ENCODE measurements around the gene CLPX. TPM values are rescaled to one million over a fixed set of nuclear protein-coding genes. Genes with fewer than 3 reads are reported as not detected.
A peak's percentile ranks its signal among the peaks of the same experiment; 100 is the strongest.
"Not testable (repeated sequence)": the region's sequence is repeated elsewhere in the genome, so short reads cannot be mapped to it uniquely, and the experiment has no call there.

Gene CLPX
- 10 to 100 TPM; 28.9 to 34.8 TPM for total RNA-seq
- long read RNA-seq, donor 1, full-length matches to known transcripts: 4 of 9 reads
- long read RNA-seq, donor 1, partial matches to known transcripts: 2 of 9 reads
- long read RNA-seq, donor 1, other reads (novel, unspliced or antisense): 3 of 9 reads
- long read RNA-seq, donor 2, full-length matches to known transcripts: 7 of 18 reads
- long read RNA-seq, donor 2, partial matches to known transcripts: 10 of 18 reads
- long read RNA-seq, donor 2, other reads (novel, unspliced or antisense): 1 of 18 reads

DNA sequence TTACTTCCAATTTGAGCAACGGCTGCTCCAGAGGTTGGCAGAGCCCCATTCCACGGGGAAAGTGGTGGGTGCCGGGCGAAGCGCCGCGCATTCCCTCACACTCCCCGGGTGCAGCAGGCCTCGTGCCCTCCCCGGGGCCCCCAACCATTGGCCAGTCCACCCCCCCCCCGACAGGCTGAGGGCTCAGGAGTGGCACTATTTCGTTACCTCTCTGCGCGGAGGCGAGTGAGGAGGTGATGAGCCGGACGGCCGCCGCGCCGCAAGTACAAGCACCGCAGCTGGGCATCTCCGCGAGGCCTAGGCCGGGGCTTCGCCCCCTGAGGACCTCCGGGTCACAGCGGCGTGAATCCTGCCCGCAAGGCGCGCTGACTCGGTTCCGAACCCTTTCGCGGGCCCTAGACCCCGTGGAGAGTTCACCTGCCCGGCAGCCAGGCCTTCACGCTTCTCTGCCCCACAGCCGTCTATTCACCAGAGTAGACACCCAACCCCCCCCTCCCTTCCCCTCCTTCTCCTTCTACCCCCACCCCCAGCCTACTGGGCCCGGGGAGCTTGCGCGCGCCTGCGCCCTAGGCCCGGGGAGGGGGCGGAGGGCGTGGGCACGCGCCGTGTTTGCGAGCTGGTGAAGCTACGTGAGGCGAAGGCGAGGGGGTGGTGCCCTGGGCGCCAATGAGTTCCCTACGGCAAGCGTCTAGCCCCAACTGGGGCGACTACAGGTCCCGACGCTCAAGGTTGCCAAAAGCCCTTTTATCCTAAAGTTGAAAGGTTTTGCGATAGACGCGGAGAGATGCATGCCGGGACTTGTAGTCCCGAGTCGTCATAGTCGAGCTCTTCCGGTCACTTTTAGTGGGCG lies at the start of gene CLPX:
Gene CLPX, minus strand, starts transcription at position 475 of the 850 bp plus-strand sequence. Its CDS starts 189 bp downstream, at position 286.
- peak; percentile 98 for DNase-seq (ENCODE audit: low spot score)
- intact Hi-C loops (cut with DNase I): loop anchor here in 1 of 2 donors (5.0 kb wide), 1 partner anchor 87 kb away; no protein-coding TSS in a partner anchor

DNA sequence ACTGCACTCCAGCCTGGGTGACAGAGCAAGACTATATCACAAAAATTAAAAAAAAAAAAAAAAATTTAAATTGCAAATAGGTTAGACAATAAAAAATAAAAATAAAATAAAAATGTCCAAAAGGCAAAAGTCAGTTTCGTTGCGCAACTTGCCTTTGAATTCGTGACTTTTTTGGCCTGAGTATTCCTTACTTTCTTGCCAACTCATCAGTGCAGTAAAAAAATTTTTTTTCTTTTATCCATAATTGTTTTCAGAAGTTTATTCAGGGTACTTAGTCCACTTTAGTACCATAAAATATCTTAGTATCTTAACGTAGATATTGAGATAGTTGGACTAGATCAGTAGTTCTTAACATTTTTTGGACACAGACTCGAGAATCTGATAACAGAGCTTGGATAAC lies 48.6 kb upstream of the CLPX start:
- no peak for DNase-seq (ENCODE audit: low spot score)
- intact Hi-C loops (cut with DNase I): no loop called here

GRCh38 chr15:65232520-65232919 lies 47.4 kb upstream of the CLPX start:
- no peak for DNase-seq (ENCODE audit: low spot score)
- intact Hi-C loops (cut with DNase I): no loop called here

DNA sequence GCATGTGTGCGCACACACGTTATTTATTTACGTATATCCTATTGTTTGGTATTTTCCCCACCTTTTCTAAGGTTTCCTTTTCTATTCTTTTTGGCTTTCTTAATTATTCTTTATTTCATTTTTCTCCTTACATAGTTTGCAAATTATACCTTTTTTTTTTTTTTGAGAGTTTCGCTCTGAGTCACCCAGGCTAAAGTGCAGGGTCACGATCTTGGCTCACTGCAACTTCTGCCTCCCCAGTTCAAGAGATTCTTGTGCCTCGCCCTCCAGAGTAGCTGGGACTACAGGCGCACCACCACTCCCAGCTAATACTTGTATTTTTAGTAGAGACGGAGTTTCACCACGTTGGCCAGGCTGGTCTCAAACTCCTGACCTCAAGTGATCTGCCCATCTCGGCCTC lies 46.2 kb upstream of the CLPX start:
- intact Hi-C loops (cut with DNase I): no loop called here
- DNase-seq (ENCODE audit: low spot score): no peak

- DNase-seq (ENCODE audit: low spot score): not testable (repeated sequence)
These were observed 41.8 kb upstream of the CLPX start for GRCh38 chr15:65226901-65227300.

GRCh38 chr15:65226221-65226620 lies 41.1 kb upstream of the CLPX start:
- no peak for DNase-seq (ENCODE audit: low spot score)
- intact Hi-C loops (cut with DNase I): no loop called here

More at GRCh38 chr15:65226901-65227300, 41.8 kb upstream of the CLPX start:
- intact Hi-C loops (cut with DNase I): not testable (repeated sequence)

- intact Hi-C loops (cut with DNase I): loop anchor here in 1 of 2 donors (5.0 kb wide), 1 partner anchor 1763 kb away; no protein-coding TSS in a partner anchor
- DNase-seq (ENCODE audit: low spot score): no peak
These were observed 38.9 kb upstream of the CLPX start for GRCh38 chr15:65223996-65224395.

DNA sequence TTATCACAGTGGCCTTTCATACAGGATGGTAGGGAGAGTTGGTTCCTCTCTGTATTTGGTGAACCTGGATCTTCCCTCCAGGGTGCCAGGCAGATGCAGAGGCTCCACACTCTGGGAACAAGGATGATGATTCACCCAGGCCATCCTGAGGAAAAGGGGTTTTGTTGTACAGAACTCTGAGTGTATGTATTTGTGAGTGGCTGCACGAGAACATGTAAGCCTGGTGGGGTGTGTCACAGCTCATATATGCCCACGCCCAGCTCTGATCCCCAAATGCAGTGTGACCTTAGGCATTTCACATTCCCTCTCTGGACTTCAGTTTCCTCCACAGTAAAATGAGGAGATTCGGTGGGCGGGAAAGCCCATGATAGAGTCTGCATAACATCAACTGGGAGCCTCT lies 37.7 kb upstream of the CLPX start:
- intact Hi-C loops (cut with DNase I): loop anchor here in 1 of 2 donors (5.0 kb wide), 1 partner anchor 1764 kb away; no protein-coding TSS in a partner anchor
- no peak for DNase-seq (ENCODE audit: low spot score)

DNA sequence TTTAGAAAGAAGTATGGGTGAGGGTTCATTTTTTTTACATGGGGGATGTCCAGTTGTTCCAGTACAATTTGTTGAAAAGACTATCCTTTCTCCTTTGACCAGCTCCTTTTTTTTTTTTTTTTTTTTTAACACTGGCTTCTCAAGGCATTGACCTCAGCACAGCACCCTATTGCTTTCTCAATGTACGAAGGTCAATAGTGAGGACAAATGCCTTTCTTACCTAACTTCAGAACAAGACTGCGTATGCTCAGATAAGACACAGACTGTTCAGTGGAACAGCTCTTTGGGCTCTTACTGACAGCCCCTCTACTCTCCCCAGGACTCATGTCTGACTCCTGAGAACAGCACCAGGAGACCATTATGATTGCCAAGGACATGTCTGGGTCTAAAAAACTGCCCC lies 36.6 kb upstream of the CLPX start:
- intact Hi-C loops (cut with DNase I): loop anchor here in 1 of 2 donors (5.0 kb wide), 1 partner anchor 1766 kb away; no protein-coding TSS in a partner anchor
- DNase-seq (ENCODE audit: low spot score): no peak

- DNase-seq (ENCODE audit: low spot score): no peak
- intact Hi-C loops (cut with DNase I): no loop called here
These were observed 34.0 kb upstream of the CLPX start for GRCh38 chr15:65219137-65219536.

- no peak for DNase-seq (ENCODE audit: low spot score)
- intact Hi-C loops (cut with DNase I): no loop called here
These were observed 32.7 kb upstream of the CLPX start for GRCh38 chr15:65217526-65218482.

- DNase-seq (ENCODE audit: low spot score): no peak
- intact Hi-C loops (cut with DNase I): no loop called here
These were observed 30.4 kb upstream of the CLPX start for GRCh38 chr15:65215496-65215895.

GRCh38 chr15:65214010-65214409 lies 28.9 kb upstream of the CLPX start:
- no peak for DNase-seq (ENCODE audit: low spot score)
- intact Hi-C loops (cut with DNase I): no loop called here

GRCh38 chr15:65213241-65213640 lies 28.1 kb upstream of the CLPX start:
- intact Hi-C loops (cut with DNase I): no loop called here
- DNase-seq (ENCODE audit: low spot score): peak; percentile 86

GRCh38 chr15:65212097-65212496 lies 27.0 kb upstream of the CLPX start:
- no peak for DNase-seq (ENCODE audit: low spot score)
- intact Hi-C loops (cut with DNase I): no loop called here

- intact Hi-C loops (cut with DNase I): no loop called here
- DNase-seq (ENCODE audit: low spot score): peak; percentile 83
These were observed 26.4 kb upstream of the CLPX start for GRCh38 chr15:65211482-65211982.

DNA sequence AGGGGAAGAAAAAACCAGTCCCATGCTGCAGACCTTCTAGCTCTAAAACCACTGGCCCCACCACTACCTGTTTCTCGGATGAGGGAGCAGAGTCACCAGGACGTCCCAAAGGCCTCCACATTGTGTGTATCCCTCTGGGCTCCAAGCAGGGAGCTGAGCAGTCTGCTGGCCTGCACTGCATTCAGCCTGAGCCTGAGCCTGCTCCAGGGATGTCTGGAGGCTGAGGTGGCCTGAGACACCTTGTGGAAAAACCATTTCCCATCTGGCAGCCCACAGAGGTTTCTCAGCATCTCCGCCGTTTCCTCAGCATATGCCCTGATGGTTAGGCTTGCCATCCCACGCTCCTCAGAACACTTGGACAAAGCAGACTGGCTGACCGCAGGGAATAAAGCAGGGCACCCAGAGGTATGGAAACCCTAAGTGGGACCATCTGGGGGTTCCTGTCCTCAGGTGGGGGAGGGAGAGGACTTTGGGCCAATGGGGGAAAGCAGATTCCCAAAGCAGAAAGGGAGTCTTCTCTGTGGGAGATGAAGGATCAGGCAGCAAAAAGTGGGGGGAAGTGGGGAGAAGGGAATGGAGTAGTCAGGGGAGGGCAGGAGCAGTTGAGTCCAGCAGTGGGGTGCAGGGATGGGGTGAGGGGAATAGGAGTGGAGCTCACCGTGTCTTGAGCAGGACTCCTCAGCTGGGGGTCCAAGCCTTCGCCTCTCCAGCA lies 25.8 kb upstream of the CLPX start, which contains the start of gene CILP:
Gene CILP, minus strand, starts transcription at position 704 of the 712 bp plus-strand sequence. CDS start 1,718 bp downstream, outside the sequence.
- intact Hi-C loops (cut with DNase I): no loop called here

More for the DNA sequence above, 25.8 kb upstream of the CLPX start, which contains the start of gene CILP:
- DNase-seq (ENCODE audit: low spot score): no peak
